Activated naive CD8-positive, alpha-beta T cell treated with anti-CD3 and anti-CD28 coated beads, Interleukin-2, amount 50 U/mL, for 16 hours (primary cell): ENCODE results near the gene BCL6B.
"Not testable (repeated sequence)": the region's sequence is repeated elsewhere in the genome, so short reads cannot be mapped to it uniquely, and the experiment has no call there.

ENCODE experiments used
- DNase-seq: peaks from one replicate; pipeline ENCODE4 v3.0.0-alpha.2; 2020; ENCODE audit warnings: low read depth, low spot score

Gene BCL6B

DNA sequence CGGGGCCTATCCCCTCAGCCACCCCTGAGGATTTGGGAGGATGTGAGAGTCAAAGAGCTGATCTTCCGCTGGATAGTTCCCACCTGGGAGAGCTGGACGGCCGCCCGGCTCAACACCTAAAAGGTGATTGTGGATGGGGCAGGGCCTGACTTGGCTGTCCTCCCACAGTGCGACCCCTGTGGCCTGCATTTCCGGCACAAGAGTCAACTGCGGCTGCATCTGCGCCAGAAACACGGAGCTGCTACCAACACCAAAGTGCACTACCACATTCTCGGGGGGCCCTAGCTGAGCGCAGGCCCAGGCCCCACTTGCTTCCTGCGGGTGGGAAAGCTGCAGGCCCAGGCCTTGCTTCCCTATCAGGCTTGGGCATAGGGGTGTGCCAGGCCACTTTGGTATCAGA lies 4.5 kb downstream of the BCL6B start:
- DNase-seq = no peak

DNA sequence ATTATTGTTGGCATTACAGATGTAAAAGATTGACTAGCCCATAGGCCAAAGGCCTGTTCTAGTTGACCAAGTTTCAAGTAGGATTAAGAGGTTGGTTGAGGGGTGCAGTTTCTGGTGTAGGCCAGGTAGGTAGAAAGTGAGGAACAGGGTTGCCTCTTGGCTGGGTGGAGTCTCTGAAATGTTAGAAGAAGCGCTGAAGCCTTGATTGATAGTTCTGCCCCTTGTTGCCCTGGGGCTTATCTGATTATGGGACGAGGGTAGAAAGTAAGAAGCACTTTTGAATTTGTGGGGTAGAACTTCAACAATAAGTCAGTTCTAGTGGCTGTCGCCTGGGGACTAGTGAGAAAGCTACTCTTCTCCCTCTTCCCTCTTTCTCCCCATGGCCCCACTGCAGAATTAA lies 6.2 kb downstream of the BCL6B start:
- DNase-seq = no peak

DNA sequence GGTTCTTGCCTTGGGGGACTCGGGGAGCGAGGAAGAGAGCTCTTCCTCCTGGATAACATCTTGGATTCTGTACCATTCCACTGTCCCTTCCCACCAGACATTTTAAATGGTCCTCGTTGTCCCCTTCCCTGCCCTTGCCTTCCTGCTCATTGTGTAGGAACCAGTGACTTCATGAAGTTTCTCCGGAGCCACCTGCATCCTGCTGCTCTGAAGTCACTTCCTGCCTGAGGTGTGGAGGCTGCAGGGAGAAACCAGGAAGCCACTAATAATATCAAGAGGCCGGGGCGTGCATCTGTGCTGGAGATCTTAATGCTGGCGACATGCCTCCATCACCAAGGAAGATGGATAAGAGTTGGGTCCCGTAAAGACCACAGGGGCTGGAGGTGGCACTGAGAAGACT lies 6.8 kb downstream of the BCL6B start:
- no peak for DNase-seq

DNA sequence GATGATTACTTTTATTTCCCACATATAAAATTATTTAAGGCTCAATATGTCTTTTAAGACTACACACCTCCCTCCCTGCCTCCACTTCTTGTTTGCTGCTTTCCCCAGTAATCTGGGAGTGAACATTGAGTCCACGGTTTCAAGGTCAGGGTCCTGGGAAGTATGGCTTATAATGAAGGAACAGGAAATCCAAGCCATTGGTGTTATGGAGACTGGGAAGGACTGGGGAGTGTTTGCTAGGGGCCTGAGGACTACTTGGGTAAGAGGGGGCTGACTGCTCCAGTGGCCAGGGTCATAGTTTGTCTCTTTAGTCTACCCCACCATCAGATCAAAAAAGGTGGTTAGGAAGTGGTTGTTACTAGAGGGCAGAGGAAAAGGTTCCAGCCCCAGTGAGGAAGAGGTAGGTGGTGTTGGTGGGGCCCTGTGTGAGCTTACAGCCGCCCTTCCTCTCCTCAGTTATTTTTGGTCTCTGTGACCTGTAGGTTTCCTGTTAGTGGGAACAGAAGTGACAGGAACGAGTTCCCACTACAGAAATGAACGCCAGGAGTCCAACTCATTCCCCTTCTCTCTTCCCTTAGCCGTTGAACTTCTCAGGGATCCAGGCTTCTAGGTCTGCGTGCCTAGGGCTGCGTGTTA lies 12.2 kb downstream of the BCL6B start:
- no peak for DNase-seq

DNA sequence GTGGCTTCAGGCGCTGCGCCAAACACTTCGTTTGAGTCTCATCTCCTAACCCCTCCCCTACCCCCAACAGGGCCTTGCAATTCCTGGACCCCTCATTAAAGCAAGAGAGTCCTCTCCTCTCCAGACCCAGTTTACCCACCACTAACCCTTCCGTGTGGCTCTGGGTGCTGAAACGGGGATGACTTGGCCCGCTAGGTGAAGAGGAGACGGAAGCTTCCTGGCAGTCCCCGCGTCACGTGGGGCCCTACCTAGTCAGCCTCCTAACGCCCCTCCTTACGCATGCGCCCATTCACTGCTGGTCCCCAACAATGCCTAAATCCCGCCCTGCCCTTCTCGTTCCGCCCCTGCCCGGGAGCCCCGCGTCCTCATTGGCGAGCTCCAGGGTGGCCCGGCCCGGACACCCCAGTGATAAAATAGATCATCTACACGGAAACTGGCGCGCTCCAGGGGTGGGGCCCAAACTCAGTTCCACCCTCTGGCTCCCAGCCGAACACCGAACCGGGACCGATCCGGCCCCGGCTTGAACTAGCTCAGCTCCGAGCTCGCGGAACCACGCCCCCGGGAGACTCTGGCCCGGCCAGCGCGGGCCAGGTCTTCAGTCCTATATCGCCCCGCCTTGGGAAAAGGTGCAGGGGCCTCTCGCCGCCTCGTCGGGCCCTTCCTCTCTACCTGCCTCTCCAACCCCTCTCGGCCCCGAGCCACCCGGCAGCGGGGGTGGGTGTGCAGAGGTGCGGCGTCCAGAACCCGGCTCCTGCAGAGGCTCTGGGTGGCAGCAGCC lies 12.9 kb downstream of the BCL6B start, which contains the start of gene SLC16A13:
Gene SLC16A13, plus strand, starts transcription at position 425 of the 778 bp plus-strand sequence. CDS start 368 bp downstream, outside the sequence.
- DNase-seq = peak; percentile 96

DNA sequence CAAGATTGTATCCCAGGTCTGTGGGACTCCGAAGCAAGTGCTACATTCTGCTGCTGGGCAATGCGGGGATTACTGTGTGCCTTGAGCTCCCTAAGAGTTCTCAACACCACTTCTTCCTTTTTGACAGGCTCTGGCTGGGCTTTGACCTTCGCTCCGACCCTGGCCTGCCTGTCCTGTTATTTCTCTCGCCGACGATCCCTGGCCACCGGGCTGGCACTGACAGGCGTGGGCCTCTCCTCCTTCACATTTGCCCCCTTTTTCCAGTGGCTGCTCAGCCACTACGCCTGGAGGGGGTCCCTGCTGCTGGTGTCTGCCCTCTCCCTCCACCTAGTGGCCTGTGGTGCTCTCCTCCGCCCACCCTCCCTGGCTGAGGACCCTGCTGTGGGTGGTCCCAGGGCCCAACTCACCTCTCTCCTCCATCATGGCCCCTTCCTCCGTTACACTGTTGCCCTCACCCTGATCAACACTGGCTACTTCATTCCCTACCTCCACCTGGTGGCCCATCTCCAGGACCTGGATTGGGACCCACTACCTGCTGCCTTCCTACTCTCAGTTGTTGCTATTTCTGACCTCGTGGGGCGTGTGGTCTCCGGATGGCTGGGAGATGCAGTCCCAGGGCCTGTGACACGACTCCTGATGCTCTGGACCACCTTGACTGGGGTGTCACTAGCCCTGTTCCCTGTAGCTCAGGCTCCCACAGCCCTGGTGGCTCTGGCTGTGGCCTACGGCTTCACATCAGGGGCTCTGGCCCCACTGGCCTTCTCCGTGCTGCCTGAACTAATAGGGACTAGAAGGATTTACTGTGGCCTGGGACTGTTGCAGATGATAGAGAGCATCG lies 15.4 kb downstream of the BCL6B start:
- no peak for DNase-seq

DNA sequence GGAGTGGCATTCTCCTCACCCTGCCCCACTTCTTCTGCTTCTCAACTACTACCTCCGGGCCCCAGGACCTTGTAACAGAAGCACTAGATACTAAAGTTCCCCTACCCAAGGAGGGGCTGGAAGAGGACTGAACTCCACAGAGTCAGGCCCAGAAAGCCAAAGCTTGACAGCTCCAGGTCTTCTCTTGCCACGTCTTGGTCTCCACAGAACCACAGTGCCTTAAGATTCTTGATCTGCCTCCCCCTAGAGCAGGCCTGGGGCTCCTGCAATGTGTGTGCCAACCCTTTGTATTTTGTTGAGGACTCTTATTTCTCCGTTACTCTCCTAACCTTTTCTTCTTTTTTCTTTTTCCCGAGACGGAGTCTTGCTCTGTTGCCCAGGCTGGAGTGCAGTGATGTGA lies 17.0 kb downstream of the BCL6B start:
- DNase-seq = no peak

DNA sequence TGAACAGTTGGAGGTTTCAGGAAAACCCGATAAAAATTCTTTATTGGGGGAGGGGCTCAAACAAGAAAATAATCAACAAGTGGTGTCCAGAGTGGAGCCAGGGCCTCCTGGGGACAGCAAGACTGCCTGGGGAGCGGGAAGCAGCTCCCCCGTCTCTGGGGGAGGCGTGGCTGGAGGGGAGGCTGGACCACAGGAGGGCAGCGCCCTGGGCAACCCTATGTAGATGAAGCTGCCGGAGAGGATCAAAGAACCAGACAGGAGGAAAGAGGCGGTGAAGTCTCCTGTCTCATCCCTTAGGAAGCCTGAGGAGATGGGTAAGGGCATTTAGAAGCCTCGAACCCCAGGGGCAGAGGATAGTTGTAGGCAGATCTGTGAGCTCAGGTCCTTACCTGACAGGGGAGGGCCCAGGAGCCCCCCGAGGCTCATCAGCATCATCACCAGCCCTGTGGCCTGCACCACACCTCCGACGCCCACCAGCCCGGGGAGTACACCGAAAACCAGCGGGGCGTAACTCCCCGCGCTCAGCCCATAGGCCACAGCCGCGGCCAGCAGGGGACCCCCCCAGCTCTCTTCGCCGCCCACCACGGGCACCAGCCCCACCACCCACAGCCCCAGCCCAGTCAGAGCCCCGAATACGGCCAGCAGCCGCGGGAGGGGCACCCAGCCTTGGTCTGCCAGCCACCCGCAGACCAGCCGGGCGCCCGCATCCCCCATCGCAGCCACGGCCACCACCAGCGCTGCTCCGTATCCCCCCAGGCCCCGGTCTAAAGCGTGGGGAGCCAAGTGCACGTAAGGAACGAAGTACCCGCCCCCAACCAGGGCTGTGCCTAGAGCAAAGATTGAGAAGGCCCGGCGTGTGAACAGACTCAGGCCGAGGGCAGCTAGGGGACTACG lies 19.0 kb downstream of the BCL6B start:
- no peak for DNase-seq

DNA sequence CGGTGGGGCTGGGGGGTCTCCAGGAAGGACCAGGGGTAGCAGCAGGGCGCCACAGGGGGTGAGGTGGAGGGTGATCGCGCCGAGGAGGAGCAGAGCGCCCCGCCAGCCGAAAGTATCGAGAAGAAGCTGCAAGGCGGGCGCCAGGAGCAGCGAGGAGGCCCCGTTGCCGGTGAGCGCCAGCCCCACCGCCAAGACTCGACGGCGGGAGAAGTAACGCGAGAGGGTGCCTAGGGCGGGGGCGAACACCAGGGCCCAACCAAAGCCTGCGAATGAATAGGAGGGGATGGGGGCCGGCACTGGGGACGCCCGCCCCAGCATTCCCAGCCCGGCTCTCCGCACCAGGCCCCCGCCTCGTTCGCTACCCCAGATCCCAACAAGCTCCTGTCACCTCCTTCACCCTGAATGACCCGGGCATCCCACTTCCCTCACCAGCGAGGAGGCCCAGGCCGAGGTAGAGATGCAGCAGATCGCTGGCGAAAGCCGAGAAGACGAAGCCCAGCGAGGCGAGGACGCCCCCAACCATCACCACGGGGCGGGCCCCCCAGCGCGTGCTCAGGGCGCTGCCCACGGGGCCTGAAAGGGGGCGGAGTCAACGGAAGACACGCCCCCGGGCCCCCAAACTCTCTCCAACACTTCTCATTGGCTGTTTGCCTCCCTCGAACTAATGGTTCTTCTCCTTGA lies 19.8 kb downstream of the BCL6B start:
- no peak for DNase-seq

DNA sequence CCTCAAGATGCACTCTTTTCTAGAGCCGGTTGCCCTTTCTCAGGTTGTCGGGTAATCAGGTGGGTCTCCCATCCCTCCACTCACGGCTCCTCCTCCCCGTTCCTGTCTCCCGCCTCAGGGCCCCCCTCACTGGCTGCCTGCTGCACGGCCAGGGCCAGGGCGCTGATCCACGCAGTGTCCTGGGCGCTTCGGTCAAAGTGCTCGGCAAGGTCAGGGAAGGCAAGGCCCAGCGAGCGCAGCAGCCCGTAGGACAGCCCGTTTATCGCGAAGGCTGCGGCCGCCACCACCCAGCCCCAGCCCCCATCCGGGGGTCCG lies 20.3 kb downstream of the BCL6B start:
- DNase-seq = no peak

DNA sequence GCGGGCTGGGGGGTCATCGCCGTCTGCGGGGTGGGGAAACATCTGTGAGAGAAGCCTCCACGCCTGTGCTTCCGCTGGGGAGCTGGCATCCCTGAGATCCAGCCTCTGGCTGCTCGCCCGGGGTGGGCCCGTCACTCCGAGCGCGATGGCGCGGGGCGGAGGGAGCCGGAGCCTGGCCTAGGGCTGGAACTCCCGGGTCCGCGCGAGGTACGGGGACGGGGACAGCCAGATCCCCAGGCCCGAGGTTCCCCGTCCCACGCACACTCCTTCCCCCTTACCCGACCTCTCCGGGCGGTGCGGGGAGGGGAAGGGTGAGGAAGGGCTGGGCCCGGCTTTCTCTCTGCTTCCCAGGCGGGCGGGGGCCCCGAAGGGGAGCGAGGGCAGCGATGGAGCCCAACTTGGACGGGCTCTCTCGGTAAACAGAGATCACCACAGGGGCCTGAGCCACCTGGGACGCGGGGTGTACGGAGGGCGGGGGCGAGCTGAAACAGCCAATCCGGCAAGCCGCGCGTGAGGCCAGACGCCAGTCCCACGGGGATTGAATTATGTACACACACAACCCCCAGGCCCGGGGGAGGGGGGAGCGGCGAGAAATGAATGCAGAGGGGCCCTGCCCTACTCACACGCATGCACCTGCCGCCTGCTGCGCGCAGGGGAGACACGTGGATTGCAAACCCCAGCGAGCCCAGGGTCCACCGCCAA lies 20.8 kb downstream of the BCL6B start, which contains the start of gene SLC16A11:
Gene SLC16A11, minus strand, starts transcription at position 596 of the 702 bp plus-strand sequence. Its CDS starts 579 bp downstream, at position 17.
- no peak for DNase-seq

DNA sequence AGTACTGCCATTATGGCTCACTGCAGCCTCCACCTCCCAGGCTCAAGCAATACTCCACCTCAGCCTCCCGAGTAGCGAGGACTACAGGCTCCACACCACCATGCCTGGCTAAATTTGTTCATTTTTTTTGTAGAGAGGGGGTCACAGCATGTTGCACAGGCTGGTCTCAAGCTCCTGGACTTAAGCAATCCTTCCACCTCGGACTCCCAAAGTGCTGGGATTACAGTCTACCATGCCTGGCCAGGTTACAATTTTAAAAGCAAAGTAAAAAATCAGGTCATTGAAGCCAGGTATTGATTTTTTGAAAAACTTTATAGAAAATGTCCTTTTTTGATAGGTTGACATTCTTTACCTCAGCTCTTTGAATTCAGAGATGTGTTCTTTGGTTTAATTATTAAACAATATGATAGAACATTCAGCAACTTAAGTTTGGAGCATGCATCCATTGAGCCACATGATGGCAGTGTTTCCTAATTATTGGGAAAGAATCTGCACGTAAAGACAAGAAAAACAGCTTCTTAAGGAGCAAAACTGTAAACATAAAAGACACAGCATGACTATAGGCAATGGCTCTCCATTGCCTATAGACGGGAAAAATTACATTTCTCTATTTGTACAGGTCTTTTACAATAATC lies 22.8 kb downstream of the BCL6B start:
- DNase-seq = no peak

DNA sequence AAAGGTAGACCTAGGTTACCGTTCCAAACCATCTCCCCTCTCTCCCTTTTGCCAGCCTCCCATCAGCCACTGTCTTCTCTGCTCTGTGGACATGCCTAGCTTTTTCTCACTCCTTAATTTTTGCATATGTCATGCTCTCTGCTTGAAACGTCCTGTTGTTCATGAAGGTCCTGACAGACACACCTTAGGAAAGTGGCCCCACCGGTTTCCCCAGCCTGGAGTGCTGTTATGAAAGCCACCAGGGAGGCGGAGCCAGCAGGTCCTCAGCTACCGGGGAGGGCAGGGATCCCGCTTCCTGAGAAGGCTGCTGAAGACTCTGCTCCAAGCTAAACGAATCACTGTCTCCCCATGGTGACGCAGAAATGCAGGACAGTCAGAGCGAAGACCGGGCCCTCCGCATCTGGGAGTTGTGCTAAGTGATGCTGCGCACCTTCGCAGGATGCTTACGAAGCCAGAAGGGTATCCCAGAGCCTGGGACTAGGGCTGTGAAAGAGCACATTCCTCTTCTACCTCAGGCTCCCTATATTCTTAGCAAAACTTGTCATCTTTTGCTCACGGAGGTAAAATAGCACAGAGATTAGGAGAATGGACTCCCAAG lies 23.4 kb downstream of the BCL6B start:
- no peak for DNase-seq

DNA sequence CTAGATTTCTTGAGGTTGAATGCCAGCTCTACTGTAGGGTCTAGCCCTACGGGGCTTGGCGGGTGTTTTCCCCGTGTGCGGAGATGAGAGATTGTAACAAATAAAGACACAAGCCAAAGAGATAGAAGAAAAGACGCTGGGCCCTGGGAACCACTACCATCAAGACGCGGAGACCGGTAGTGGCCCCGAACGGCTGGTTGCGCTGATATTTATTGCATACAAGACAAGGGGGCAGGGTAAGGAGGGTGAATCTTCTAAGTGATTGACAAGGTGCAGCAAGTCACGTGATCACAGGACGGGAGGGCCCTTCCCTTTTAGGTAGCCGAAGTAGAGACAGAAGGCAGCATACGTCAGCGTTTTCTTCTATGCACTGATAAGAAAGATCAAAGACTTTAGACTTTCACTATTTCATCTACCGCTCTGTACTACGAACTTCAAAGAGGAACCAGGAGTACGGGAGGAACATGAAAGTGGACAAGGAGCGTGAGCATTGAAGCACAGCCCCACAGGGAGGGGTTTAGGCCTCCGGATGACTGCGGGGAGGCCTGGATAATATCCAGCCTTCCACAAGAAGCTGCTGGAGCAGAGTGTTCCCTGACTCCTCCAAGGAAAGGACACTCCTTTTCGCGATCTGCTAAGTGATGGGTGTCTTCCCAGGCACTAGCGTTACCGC lies 24.0 kb downstream of the BCL6B start:
- DNase-seq = peak; percentile 23

DNA sequence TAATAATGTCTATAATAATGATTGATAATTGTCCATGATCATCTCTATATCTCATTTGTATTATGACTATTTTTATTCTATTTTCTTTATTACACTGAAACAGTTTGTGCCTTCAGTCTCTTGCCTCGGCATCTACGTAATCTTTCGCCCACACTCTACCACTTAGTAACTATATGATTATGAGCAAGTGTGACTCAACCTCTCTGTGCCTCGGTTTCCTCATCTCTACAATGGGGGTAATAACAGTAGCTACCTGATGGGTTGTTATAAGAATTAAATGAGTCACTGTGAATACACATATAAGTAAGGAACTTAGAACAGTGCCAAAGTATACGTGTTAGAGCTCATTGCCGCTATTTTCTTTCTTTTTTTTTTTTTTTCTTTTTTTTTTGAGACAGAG lies 24.7 kb downstream of the BCL6B start:
- DNase-seq = no peak

DNA sequence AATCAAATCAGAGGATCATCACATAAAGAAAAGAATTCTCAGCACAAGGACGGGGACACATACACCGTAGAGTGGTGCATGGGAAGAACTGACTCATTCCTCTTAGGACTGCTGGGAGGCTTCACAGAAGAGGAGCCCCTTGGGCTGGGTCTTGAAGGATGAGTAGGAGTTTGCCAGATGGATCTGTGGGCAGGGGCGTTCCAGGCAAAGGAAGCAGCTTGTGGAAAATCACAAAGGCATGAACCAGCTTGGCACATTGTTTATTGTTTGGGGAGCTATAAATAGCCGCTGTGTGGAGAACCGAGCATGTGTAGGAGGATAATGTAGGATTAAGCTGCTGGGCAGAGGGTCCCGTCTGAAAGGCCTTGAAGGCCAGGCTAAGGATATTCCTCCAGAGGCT lies 26.1 kb downstream of the BCL6B start:
- DNase-seq = no peak

DNA sequence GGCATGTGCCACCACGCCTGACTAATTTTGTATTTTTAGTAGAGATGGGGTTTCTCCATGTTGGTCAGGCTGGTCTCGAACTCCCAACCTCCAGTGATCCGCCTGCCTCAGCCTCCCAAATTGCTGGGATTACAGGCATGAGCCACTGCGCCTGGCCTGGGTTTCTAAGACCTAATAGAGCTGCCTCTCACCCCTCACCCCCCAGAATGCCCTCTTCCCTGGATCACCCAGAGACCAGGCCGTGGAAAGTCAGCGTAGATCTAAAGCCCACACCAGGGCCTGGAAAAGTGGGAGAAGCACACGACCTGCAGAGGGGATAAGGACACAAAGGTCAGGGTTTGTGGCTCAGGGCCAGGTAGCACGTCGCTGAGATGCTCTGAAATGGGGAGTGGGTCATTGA lies 27.7 kb downstream of the BCL6B start:
- DNase-seq = not testable (repeated sequence)

DNA sequence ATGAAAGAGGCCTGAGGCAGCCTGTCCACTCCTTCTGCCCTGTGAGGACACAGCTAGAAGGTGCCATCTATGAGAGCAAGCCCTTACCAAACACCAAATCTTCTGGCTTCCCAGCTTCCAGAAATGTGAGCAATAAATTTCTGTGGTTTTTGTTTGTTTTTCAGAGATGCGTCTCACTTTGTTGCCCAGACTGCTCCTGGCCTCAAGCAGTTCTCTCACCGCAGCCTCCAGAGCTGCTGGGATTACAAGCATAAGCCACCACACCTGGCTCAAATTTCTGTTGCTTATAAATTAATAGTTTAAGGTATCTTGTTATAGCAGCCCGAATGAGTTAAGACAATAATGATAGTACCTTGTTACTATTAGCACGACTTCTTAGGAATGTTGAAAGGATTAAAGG lies 33.5 kb downstream of the BCL6B start:
- no peak for DNase-seq
